WTC11 (cell line): ENCODE data around the gene GABRG3. TPM values are rescaled to one million over a fixed set of nuclear protein-coding genes. Genes with fewer than 3 reads are reported as not detected.

Experiments
- ATAC-seq: fragments of 200-7000 bp; cut with Tn5 transposase; 2 replicates; pipeline ENCODE4 v1.10.0; 2021; ENCODE audit warnings: mild to moderate bottlenecking, moderate library complexity
- CTCF ChIA-PET: fragments of 300-600 bp; sonication (Branson Sonifier 250); formaldehyde crosslinking; loops from one replicate; lab custom pipeline; 2021; ENCODE audit warnings: antibody characterized with exemption; lab: Charles Lee
- POLR2A ChIA-PET: fragments of 350-600 bp; sonication (Branson Sonifier 250); formaldehyde crosslinking; loops from one replicate; lab custom pipeline; 2021; ENCODE audit warnings: antibody characterized with exemption; lab: Charles Lee
- DNase-seq: peaks from one replicate; pipeline ENCODE4 v3.0.0; 2021; ENCODE audit warnings: low spot score
- H3K27ac Mint-ChIP-seq: 2 replicates; pipeline ENCODE4 v1.8.0; 2021; ENCODE audit warnings: mixed read lengths
- H3K27me3 Mint-ChIP-seq: 2 replicates; pipeline ENCODE4 v1.8.0; 2021; ENCODE audit warnings: low read depth, mild to moderate bottlenecking, moderate library complexity, mixed read lengths
- H3K36me3 Mint-ChIP-seq: 2 replicates; pipeline ENCODE4 v1.8.0; 2021; ENCODE audit warnings: mixed read lengths
- H3K4me1 Mint-ChIP-seq: 2 replicates; pipeline ENCODE4 v1.8.0; 2022; ENCODE audit warnings: mixed read lengths
- H3K4me3 Mint-ChIP-seq: 2 replicates; pipeline ENCODE4 v1.8.0; 2021; ENCODE audit warnings: mild to moderate bottlenecking, moderate library complexity, mixed read lengths
- H3K9me3 Mint-ChIP-seq: 2 replicates; pipeline ENCODE4 v1.8.0; 2021; ENCODE audit warnings: mixed read lengths
- ATF1 ChIP-seq: sonication (generic); formaldehyde crosslinking; IDR thresholded peaks from 2 replicates; pipeline ENCODE4 v1.8.1; 2023; ENCODE audit warnings: mild to moderate bottlenecking, moderate library complexity, missing genetic modification reagents
- CBFB ChIP-seq: sonication (generic); formaldehyde crosslinking; IDR thresholded peaks from 2 replicates; pipeline ENCODE4 v1.8.1; 2022; ENCODE audit warnings: mild to moderate bottlenecking, low read depth, missing genetic modification reagents
- FOXP1 ChIP-seq: sonication (generic); formaldehyde crosslinking; IDR thresholded peaks from 2 replicates; pipeline ENCODE4 v1.8.0; 2022; ENCODE audit warnings: missing genetic modification reagents, mild to moderate bottlenecking, moderate library complexity, borderline replicate concordance
- GRHL2 ChIP-seq: fragments of 250-450 bp; sonication (Bioruptor Pico); IDR thresholded peaks from 2 replicates; pipeline ENCODE4 v1.8.0; 2022; ENCODE audit warnings: mild to moderate bottlenecking, moderate library complexity; ENCODE audit not compliant: insufficient replicate concordance, severe bottlenecking
- NFE2L1 ChIP-seq: sonication (generic); formaldehyde crosslinking; IDR thresholded peaks from 2 replicates; pipeline ENCODE4 v1.8.1; 2023; ENCODE audit warnings: missing genetic modification reagents
- NR1H2 ChIP-seq: sonication (generic); formaldehyde crosslinking; IDR thresholded peaks from 2 replicates; pipeline ENCODE4 v1.9.0; 2021; ENCODE audit warnings: mild to moderate bottlenecking, moderate library complexity, missing genetic modification reagents
- NR2C2 ChIP-seq: sonication (generic); formaldehyde crosslinking; IDR thresholded peaks from 2 replicates; pipeline ENCODE4 v1.8.0; 2022; ENCODE audit warnings: mild to moderate bottlenecking, missing genetic modification reagents
- TP53 ChIP-seq: sonication (generic); formaldehyde crosslinking; IDR thresholded peaks from 2 replicates; pipeline ENCODE4 v1.8.1; 2023; ENCODE audit warnings: mild to moderate bottlenecking, missing genetic modification reagents
- ZBTB21 ChIP-seq: sonication (generic); formaldehyde crosslinking; IDR thresholded peaks from 2 replicates; pipeline ENCODE4 v1.8.1; 2023; ENCODE audit warnings: mild to moderate bottlenecking, missing genetic modification reagents, borderline replicate concordance
- ZNF219 ChIP-seq: sonication (generic); formaldehyde crosslinking; IDR thresholded peaks from 2 replicates; pipeline ENCODE4 v1.8.0; 2023; ENCODE audit warnings: missing genetic modification reagents, mild to moderate bottlenecking, borderline replicate concordance
- ZNF396 ChIP-seq: fragments of 250-450 bp; sonication (Bioruptor Pico); IDR thresholded peaks from 2 replicates; pipeline ENCODE4 v1.8.0; 2021; ENCODE audit warnings: mild to moderate bottlenecking, moderate library complexity, borderline replicate concordance
- total RNA-seq: library from RNA; stranded (reverse); gene quantifications from 3 replicates; pipeline ENCODE4 v1.2.3, GENCODE V29; 2021
- TF ChIP-seq, protein P1 (sequence below): fragments of 250-450 bp; sonication (Bioruptor Pico); IDR thresholded peaks from 2 replicates; pipeline ENCODE4 v1.9.0; 2021; ENCODE audit warnings: mild to moderate bottlenecking
- TF ChIP-seq, protein P2 (sequence below): sonication (generic); formaldehyde crosslinking; conservative IDR thresholded peaks from 2 replicates; pipeline ENCODE4 v1.8.1; 2022; ENCODE audit warnings: mild to moderate bottlenecking, missing genetic modification reagents
- TF ChIP-seq, protein P3 (sequence below): sonication (generic); formaldehyde crosslinking; IDR thresholded peaks from 2 replicates; pipeline ENCODE4 v1.8.1; 2023; ENCODE audit warnings: mild to moderate bottlenecking, missing genetic modification reagents
- TF ChIP-seq, protein P4 (sequence below): sonication (generic); formaldehyde crosslinking; IDR thresholded peaks from 2 replicates; pipeline ENCODE4 v1.8.0; 2023; ENCODE audit warnings: missing genetic modification reagents, mild to moderate bottlenecking, borderline replicate concordance
- TF ChIP-seq, protein P5 (sequence below): sonication (generic); formaldehyde crosslinking; IDR thresholded peaks from 2 replicates; pipeline ENCODE4 v1.8.1; 2022; ENCODE audit warnings: missing genetic modification reagents, borderline replicate concordance
- TF ChIP-seq, protein P6 (sequence below): sonication (generic); formaldehyde crosslinking; IDR thresholded peaks from 2 replicates; pipeline ENCODE4 v1.8.1; 2023; ENCODE audit warnings: mild to moderate bottlenecking, missing genetic modification reagents, moderate library complexity

GABRG3 gene
- total RNA-seq, 1 experiment from 2014 or later: 0.72 TPM

DNA sequence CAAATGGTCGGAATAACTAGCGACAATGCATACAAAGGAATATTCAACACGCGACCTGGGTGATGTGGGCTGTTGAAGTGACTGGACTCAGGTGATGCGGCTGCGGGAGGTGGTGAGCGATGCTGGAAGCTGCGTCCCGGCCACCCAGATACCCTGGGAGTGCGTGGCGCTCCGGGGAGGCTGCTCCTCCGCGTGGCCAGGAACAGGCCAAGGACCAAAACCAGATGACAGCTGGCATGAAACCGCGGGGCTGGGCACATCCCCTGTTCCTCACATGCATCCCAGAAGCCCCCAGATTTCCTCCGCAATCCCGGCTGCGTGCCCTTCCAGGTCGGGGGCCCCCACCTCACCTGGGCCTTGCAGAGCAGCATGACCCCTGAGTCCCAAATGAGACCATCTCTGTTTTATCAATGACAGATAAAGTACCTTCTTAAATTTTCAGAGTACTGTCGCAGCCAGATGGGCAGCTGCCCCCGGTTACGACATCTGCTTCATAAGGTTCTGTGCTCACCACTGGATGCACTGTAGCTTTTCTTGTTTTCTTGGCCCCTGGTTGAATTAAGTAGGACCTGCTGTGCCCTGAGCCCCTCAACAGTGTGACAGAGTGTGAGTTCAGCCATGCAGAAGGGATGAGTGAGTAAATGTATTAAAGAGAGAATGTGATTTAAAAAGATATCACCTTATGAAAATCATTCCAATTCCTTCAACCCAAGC lies 278.2 kb downstream of the GABRG3 start:
- no peaks in the 10 kb centered on the region for H3K9me3 Mint-ChIP-seq
- no peak overlapping the region for H3K4me3 Mint-ChIP-seq
- H3K27ac Mint-ChIP-seq: no peak overlapping the region
- peaks cover 6% of the 10 kb centered on the region; the same call in 1 of the 2 replicates for H3K4me1 Mint-ChIP-seq
- POLR2A ChIA-PET: interaction anchor here (0.7 kb wide), 1 partner anchor 438 kb away, joined by 3 read pairs; no protein-coding TSS in a partner anchor
- ATAC-seq (no peak), DNase-seq (no peak)
- CTCF ChIA-PET: interaction anchor here (0.7 to 0.9 kb wide), 2 partner anchors 14 to 190 kb away, joined by 3 to 4 read pairs; no protein-coding TSS in a partner anchor
- H3K36me3 Mint-ChIP-seq: no peaks in the 10 kb centered on the region
- no peaks in the 10 kb centered on the region for H3K27me3 Mint-ChIP-seq
- TF ChIP-seq NR1H2 (CRISPR knock-in tag) (no peak), NFE2L1 (no peak), ZBTB21 (no peak), NR2C2 (CRISPR knock-in tag) (no peak), FOXP1 (CRISPR knock-in tag) (no peak), ZNF219 (CRISPR knock-in tag) (no peak)
- TF ChIP-seq, protein P1, sequence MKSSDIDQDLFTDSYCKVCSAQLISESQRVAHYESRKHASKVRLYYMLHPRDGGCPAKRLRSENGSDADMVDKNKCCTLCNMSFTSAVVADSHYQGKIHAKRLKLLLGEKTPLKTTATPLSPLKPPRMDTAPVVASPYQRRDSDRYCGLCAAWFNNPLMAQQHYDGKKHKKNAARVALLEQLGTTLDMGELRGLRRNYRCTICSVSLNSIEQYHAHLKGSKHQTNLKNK (CRISPR knock-in tag): no peak
- TF ChIP-seq, protein P2, sequence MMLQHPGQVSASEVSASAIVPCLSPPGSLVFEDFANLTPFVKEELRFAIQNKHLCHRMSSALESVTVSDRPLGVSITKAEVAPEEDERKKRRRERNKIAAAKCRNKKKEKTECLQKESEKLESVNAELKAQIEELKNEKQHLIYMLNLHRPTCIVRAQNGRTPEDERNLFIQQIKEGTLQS (CRISPR knock-in tag): no peak

DNA sequence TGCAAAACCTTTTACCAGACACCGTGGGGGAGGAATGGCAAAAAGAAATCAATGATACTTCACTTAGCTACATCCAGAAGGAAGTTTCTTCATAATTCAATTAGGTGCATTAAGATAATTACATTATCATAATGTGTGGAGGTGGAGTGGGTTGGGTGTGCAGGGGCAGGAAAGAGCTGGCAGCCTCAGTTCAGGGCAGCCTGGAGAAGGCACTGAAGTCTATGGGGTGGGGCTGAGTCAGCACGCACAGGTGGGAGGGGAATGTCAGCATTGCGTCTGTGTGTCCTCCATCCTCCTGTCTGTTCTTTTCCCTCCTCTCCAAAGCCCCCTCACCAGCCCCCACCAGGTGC lies 278.8 kb downstream of the GABRG3 start:
- Mint-ChIP-seq H3K27me3 (no peaks in the 10 kb centered on the region), H3K4me3 (no peak overlapping the region), H3K9me3 (no peaks in the 10 kb centered on the region)
- CTCF ChIA-PET: interaction anchor here (0.7 to 0.9 kb wide), 2 partner anchors 14 to 190 kb away, joined by 3 to 4 read pairs; no protein-coding TSS in a partner anchor
- TF ChIP-seq TP53 (CRISPR knock-in tag): no peak
- TF ChIP-seq, protein P3, sequence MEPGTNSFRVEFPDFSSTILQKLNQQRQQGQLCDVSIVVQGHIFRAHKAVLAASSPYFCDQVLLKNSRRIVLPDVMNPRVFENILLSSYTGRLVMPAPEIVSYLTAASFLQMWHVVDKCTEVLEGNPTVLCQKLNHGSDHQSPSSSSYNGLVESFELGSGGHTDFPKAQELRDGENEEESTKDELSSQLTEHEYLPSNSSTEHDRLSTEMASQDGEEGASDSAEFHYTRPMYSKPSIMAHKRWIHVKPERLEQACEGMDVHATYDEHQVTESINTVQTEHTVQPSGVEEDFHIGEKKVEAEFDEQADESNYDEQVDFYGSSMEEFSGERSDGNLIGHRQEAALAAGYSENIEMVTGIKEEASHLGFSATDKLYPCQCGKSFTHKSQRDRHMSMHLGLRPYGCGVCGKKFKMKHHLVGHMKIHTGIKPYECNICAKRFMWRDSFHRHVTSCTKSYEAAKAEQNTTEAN (CRISPR knock-in tag): no peak
- TF ChIP-seq, protein P2 (CRISPR knock-in tag): no peak
- TF ChIP-seq, protein P4, sequence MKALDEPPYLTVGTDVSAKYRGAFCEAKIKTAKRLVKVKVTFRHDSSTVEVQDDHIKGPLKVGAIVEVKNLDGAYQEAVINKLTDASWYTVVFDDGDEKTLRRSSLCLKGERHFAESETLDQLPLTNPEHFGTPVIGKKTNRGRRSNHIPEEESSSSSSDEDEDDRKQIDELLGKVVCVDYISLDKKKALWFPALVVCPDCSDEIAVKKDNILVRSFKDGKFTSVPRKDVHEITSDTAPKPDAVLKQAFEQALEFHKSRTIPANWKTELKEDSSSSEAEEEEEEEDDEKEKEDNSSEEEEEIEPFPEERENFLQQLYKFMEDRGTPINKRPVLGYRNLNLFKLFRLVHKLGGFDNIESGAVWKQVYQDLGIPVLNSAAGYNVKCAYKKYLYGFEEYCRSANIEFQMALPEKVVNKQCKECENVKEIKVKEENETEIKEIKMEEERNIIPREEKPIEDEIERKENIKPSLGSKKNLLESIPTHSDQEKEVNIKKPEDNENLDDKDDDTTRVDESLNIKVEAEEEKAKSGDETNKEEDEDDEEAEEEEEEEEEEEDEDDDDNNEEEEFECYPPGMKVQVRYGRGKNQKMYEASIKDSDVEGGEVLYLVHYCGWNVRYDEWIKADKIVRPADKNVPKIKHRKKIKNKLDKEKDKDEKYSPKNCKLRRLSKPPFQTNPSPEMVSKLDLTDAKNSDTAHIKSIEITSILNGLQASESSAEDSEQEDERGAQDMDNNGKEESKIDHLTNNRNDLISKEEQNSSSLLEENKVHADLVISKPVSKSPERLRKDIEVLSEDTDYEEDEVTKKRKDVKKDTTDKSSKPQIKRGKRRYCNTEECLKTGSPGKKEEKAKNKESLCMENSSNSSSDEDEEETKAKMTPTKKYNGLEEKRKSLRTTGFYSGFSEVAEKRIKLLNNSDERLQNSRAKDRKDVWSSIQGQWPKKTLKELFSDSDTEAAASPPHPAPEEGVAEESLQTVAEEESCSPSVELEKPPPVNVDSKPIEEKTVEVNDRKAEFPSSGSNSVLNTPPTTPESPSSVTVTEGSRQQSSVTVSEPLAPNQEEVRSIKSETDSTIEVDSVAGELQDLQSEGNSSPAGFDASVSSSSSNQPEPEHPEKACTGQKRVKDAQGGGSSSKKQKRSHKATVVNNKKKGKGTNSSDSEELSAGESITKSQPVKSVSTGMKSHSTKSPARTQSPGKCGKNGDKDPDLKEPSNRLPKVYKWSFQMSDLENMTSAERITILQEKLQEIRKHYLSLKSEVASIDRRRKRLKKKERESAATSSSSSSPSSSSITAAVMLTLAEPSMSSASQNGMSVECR (CRISPR knock-in tag): no peak
- TF ChIP-seq, protein P5, sequence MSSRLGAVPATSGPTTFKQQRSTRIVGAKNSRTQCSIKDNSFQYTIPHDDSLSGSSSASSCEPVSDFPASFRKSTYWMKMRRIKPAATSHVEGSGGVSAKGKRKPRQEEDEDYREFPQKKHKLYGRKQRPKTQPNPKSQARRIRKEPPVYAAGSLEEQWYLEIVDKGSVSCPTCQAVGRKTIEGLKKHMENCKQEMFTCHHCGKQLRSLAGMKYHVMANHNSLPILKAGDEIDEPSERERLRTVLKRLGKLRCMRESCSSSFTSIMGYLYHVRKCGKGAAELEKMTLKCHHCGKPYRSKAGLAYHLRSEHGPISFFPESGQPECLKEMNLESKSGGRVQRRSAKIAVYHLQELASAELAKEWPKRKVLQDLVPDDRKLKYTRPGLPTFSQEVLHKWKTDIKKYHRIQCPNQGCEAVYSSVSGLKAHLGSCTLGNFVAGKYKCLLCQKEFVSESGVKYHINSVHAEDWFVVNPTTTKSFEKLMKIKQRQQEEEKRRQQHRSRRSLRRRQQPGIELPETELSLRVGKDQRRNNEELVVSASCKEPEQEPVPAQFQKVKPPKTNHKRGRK: no peak
- TF ChIP-seq ATF1 (CRISPR knock-in tag): no peak
- TF ChIP-seq, protein P6, sequence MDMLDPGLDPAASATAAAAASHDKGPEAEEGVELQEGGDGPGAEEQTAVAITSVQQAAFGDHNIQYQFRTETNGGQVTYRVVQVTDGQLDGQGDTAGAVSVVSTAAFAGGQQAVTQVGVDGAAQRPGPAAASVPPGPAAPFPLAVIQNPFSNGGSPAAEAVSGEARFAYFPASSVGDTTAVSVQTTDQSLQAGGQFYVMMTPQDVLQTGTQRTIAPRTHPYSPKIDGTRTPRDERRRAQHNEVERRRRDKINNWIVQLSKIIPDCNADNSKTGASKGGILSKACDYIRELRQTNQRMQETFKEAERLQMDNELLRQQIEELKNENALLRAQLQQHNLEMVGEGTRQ (CRISPR knock-in tag): no peak
- TF ChIP-seq ZNF396: no peak
- TF ChIP-seq CBFB: no peak
- no peak for TF ChIP-seq GRHL2 (CRISPR knock-in tag)
- TF ChIP-seq, all 79 proteins: peak for 0
- DNase-seq: no peak
- no peak for ATAC-seq
- no peaks in the 10 kb centered on the region for H3K36me3 Mint-ChIP-seq
- peaks cover 8% of the 10 kb centered on the region; the same call in 1 of the 2 replicates for H3K4me1 Mint-ChIP-seq
- POLR2A ChIA-PET: interaction anchor here (0.7 kb wide), 1 partner anchor 439 kb away, joined by 3 read pairs; no protein-coding TSS in a partner anchor
- no peak overlapping the region for H3K27ac Mint-ChIP-seq
